Mesenchymal stem cell (in vitro differentiated cells and primary cell): ENCODE results near the gene SMC1B.

Source experiments
- DNase-seq: peaks from one replicate; pipeline ENCODE4 v3.0.0-alpha.2; 2013
- H2AFZ ChIP-seq: one replicate; pipeline ENCODE4 v1.6.1; 2013; ENCODE audit warnings: low read depth, mild to moderate bottlenecking, control low read depth, inconsistent platforms, low read length, moderate library complexity
- H2AK5ac ChIP-seq: 2 replicates; pipeline ENCODE4 v1.6.1; 2013; ENCODE audit warnings: low read length, moderate library complexity, mild to moderate bottlenecking, inconsistent platforms; ENCODE audit not compliant: severe bottlenecking
- H2BK120ac ChIP-seq: one replicate; pipeline ENCODE4 v1.6.1; 2013; ENCODE audit warnings: low read depth, mild to moderate bottlenecking, inconsistent platforms, low read length, moderate library complexity
- H2BK12ac ChIP-seq, 2 experiments: one replicate each; pipeline ENCODE4 v1.6.1; 2013; ENCODE audit warnings: inconsistent platforms in 2 of 2, low read length in 2 of 2, mild to moderate bottlenecking in 2 of 2, moderate library complexity in 2 of 2, control low read depth in 1 of 2
- H2BK15ac ChIP-seq: one replicate; pipeline ENCODE4 v1.6.1; 2013; ENCODE audit warnings: mild to moderate bottlenecking, low read depth, inconsistent platforms; ENCODE audit not compliant: poor library complexity, severe bottlenecking
- H2BK5ac ChIP-seq: 2 replicates; pipeline ENCODE4 v1.6.1; 2013; ENCODE audit warnings: low read depth, mild to moderate bottlenecking, low read length, control low read depth, inconsistent platforms; ENCODE audit not compliant: poor library complexity, severe bottlenecking
- H3K14ac ChIP-seq, 2 experiments: one replicate each; pipeline ENCODE4 v1.6.1; 2013; ENCODE audit warnings: inconsistent platforms in 2 of 2, low read length in 2 of 2, control low read depth in 1 of 2, mild to moderate bottlenecking in 1 of 2, moderate library complexity in 1 of 2
- H3K18ac ChIP-seq, 2 experiments: one replicate each; pipeline ENCODE4 v1.6.1; 2013; ENCODE audit warnings: inconsistent platforms in 2 of 2, low read length in 2 of 2, control low read depth in 1 of 2, low read depth in 1 of 2, mild to moderate bottlenecking in 1 of 2
- H3K23ac ChIP-seq, 2 experiments: one replicate each; pipeline ENCODE4 v1.6.1; 2013; ENCODE audit warnings: inconsistent platforms in 2 of 2, low read length in 2 of 2, mild to moderate bottlenecking in 2 of 2, moderate library complexity in 2 of 2, control low read depth in 1 of 2
- H3K27ac ChIP-seq: 2 replicates; pipeline ENCODE4 v1.5.1; 2013; ENCODE audit warnings: mild to moderate bottlenecking, moderate library complexity, low read length, control low read depth, inconsistent platforms; ENCODE audit not compliant: poor library complexity, severe bottlenecking
- H3K27me3 ChIP-seq, 2 experiments: 2 replicates each; pipeline versions ENCODE4 v1.6.1 to v1.7.0; 2013; ENCODE audit warnings: low read length in 2 of 2, mild to moderate bottlenecking in 2 of 2, moderate library complexity in 2 of 2, control low read depth in 1 of 2, inconsistent platforms in 1 of 2; ENCODE audit not compliant: control insufficient read depth in 1 of 2, insufficient read depth in 1 of 2
- H3K36me3 ChIP-seq, 2 experiments: 2 replicates each; pipeline versions ENCODE4 v1.6.1 to v1.7.0; 2013; ENCODE audit warnings: low read length in 2 of 2, control low read depth in 1 of 2, inconsistent platforms in 1 of 2, low read depth in 1 of 2, mild to moderate bottlenecking in 1 of 2; ENCODE audit not compliant: insufficient read depth in 2 of 2, control insufficient read depth in 1 of 2
- H3K4ac ChIP-seq, 2 experiments: one replicate each; pipeline ENCODE4 v1.6.1; 2013; ENCODE audit warnings: inconsistent platforms in 2 of 2, low read length in 2 of 2, mild to moderate bottlenecking in 2 of 2, moderate library complexity in 2 of 2, control low read depth in 1 of 2, low read depth in 1 of 2
- H3K4me1 ChIP-seq: 2 replicates; pipeline ENCODE4 v1.6.1; 2013; ENCODE audit warnings: low read depth, low read length, control low read depth; ENCODE audit not compliant: control insufficient read depth, insufficient read depth
- H3K4me2 ChIP-seq: 2 replicates; pipeline ENCODE4 v1.6.1; 2013; ENCODE audit warnings: low read length, mild to moderate bottlenecking, inconsistent platforms; ENCODE audit not compliant: poor library complexity, severe bottlenecking
- H3K4me3 ChIP-seq, 2 experiments: 2 replicates each; pipeline versions ENCODE4 v1.5.1 to v1.7.0; 2013; ENCODE audit warnings: low read length in 2 of 2, mild to moderate bottlenecking in 2 of 2, control low read depth in 1 of 2, low read depth in 1 of 2; ENCODE audit not compliant: insufficient read depth in 1 of 2
- H3K79me1 ChIP-seq: replicated peaks from 2 replicates; pipeline ENCODE4 v1.6.1; 2013; ENCODE audit warnings: mild to moderate bottlenecking, control low read depth, low read length, inconsistent platforms; ENCODE audit not compliant: poor library complexity, severe bottlenecking
- H3K9ac ChIP-seq: 2 replicates; pipeline ENCODE4 v1.7.0; 2013; ENCODE audit warnings: mild to moderate bottlenecking, low read length, moderate library complexity
- H3K9me3 ChIP-seq: 2 replicates; pipeline ENCODE4 v1.7.0; 2013; ENCODE audit warnings: mild to moderate bottlenecking, low read length; ENCODE audit not compliant: control insufficient read depth
- H4K8ac ChIP-seq: one replicate; pipeline ENCODE4 v1.6.1; 2013; ENCODE audit warnings: inconsistent platforms, mild to moderate bottlenecking, low read length, moderate library complexity
- H4K91ac ChIP-seq: one replicate; pipeline ENCODE4 v1.6.1; 2013; ENCODE audit warnings: mild to moderate bottlenecking, low read length, inconsistent platforms
- WGBS: methylation state at CpG from one replicate; pipeline ENCODE4 v1.1.7; 2013; ENCODE audit warnings: mixed read lengths; 5-methylcytosine and 5-hydroxymethylcytosine counted together

SMC1B gene

DNA sequence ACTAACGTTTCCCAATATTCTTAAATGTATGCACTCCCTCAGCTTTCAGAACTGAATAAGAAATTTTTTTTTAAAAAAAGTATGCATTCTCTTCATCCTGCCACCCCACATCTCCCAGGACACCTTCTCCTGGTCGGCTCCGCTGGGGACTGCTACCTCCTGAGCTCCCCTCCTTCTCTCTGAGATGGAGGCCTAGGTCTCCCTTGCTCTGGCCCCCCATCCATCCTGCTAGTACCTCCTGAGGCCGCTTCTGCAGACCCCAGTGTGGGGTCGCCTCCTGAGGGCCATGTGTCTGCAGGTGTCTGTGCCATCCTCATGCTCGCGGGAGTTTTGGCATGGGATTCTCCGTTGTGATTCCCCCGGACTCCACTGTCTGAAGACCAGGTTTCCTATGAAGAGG, 75.9 kb downstream of the SMC1B start:
- Histone ChIP-seq H3K27ac (no peak overlapping the region), H3K18ac (no peak overlapping the region), H3K36me3 (peaks cover 52 to 86% of the 10 kb centered on the region in 2 experiments), H3K4ac (no peak overlapping the region), H4K8ac (no peak overlapping the region), H4K91ac (no peak overlapping the region), H2AFZ (no peak overlapping the region), H2AK5ac (no peak overlapping the region), H3K4me3 (no peak overlapping the region), H2BK120ac (no peak overlapping the region), H3K79me1 (no peaks in the 10 kb centered on the region), H2BK5ac (no peak overlapping the region), H3K4me1 (no peaks in the 10 kb centered on the region), H3K9ac (no peak overlapping the region), H2BK15ac (no peak overlapping the region), H2BK12ac (no peak overlapping the region), H3K9me3 (no peaks in the 10 kb centered on the region), H3K14ac (no peak overlapping the region), H3K23ac (no peak overlapping the region), H3K4me2 (no peak overlapping the region), H3K27me3 (no peaks in the 10 kb centered on the region)
- 98% methylated on average over 9 of the region's 9 CpGs for WGBS
- DNase-seq, result no peak

DNA sequence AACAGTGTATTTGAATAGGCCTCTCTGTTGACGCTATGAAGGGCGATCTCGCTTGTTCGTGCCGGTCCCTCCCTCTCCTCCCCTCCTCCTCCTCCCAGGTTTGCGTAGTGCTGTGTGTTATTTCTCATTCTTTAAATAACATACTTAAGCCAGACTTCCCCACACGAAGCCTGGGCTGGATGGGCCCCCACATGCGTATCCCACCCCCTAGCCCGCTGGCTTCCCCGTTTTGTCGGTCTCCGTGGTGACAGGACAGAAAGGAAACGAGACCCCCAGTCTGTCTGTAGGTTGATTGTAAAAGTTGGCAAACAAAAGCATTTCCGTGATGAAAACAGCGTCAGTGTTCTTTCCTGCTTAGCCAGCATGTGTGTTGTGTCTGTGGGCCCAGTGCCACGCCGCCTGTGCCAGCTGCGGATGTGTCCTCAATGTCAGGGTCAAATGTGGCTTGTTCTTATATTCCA, 76.4 kb downstream of the SMC1B start:
- Histone ChIP-seq H4K91ac (no peak overlapping the region), H3K36me3 (peaks cover 55 to 88% of the 10 kb centered on the region in 2 experiments), H3K79me1 (no peaks in the 10 kb centered on the region), H3K27me3 (no peaks in the 10 kb centered on the region), H3K23ac (no peak overlapping the region), H2BK12ac (no peak overlapping the region), H3K4me1 (peaks cover under 1% of the 10 kb centered on the region), H3K4me3 (no peak overlapping the region), H2BK15ac (no peak overlapping the region), H3K9ac (no peak overlapping the region), H2AK5ac (no peak overlapping the region), H2BK5ac (no peak overlapping the region), H3K18ac (no peak overlapping the region), H3K4me2 (no peak overlapping the region), H3K4ac (no peak overlapping the region), H4K8ac (no peak overlapping the region), H3K9me3 (no peaks in the 10 kb centered on the region), H3K27ac (no peak overlapping the region), H3K14ac (no peak overlapping the region), H2AFZ (no peak overlapping the region), H2BK120ac (no peak overlapping the region)
- WGBS, result 94% methylated on average over 15 of the region's 18 CpGs
- no peak for DNase-seq

DNA sequence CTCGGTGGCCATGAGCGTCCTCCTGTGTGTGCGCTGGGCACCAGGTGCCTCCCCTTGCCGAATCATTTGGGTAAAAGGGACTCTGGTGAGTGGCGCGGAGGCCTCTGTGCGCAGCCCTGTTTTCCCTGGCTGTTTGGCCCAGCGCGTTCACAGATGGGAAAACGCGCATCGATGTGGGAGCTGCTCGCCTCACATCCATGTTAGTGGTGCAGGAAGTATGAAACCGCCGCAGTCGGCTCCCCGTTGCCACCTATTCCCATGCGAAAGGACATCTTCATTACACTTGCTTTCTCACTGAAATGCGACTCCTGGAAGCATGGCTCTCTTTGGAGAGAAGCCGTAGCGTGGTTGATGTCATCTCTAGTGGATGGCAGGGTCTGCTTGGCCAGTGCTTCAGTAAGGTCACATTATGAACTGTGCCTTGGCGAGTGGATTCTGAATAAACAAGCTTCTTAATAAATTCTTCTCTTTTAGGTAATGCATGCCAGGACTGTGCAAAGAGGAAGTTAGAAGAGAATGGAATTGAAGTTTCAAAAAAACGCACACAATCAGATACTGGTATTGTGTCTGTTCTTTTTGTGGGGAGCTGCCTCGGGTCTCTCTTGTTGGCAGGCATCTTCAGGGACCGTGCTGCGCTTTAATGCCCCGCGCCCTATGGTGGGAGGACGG, 77.4 kb downstream of the SMC1B start:
- Histone ChIP-seq H2AFZ (no peak overlapping the region), H4K91ac (no peak overlapping the region), H3K14ac (no peak overlapping the region), H3K18ac (no peak overlapping the region), H2BK120ac (no peak overlapping the region), H3K27me3 (no peaks in the 10 kb centered on the region), H2BK12ac (no peak overlapping the region), H2BK5ac (no peak overlapping the region), H3K9me3 (no peaks in the 10 kb centered on the region), H3K23ac (no peak overlapping the region), H3K4ac (no peak overlapping the region), H4K8ac (no peak overlapping the region), H3K4me2 (no peak overlapping the region), H3K4me1 (peaks cover 2% of the 10 kb centered on the region), H2AK5ac (no peak overlapping the region), H3K9ac (no peak overlapping the region), H3K79me1 (no peaks in the 10 kb centered on the region), H2BK15ac (no peak overlapping the region), H3K4me3 (no peak overlapping the region), H3K27ac (no peak overlapping the region), H3K36me3 (peaks cover 60 to 86% of the 10 kb centered on the region in 2 experiments)
- DNase-seq, result no peak
- 96% methylated on average over 29 of the region's 29 CpGs for WGBS

DNA sequence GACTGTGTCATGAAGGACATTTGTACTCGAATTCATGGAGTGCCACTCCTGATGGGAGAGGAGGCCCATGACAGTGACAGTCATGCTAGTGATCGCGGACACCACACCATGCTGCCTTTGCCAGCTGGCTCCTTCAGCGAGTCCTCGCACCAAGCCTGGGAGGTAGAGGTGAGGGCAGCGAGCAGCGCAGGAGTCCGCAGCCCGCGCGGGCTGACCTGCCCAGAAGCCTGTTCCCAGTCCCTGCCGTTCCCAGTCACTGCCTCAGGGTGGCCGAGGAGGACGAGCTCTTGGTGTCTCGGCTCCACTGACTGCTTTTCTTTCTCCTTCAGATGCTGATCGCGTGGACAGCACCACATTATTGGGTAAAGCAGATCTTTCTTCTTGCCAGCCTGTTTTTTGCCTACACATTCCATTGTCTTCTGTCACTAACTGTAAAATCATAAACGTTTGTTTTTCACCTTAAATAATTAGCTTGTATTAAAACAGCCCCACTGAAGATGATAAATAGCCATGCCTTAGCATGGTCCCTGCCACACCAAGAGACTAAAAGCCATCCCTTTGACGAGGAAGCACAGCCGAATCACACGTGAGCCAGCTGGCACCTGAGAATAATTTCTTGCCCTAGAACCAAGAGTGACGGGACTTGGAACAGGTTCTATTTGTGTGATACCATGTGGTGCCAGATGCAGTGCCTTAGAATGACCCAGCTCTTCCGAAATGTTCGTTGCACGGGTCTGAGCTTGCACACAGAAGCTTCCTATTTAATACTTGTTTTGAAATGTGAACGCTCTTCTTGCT, 78.2 kb downstream of the SMC1B start:
- H3K4ac ChIP-seq, result no peak overlapping the region
- H4K91ac ChIP-seq, result no peak overlapping the region
- H3K27me3 ChIP-seq, result no peaks in the 10 kb centered on the region
- WGBS, result 78% methylated on average over 26 of the region's 26 CpGs
- H3K9ac ChIP-seq, result no peak overlapping the region
- H2BK15ac ChIP-seq, result no peak overlapping the region
- H3K27ac ChIP-seq, result no peak overlapping the region
- no peak for DNase-seq
- no peaks in the 10 kb centered on the region for H3K9me3 ChIP-seq
- H2BK12ac ChIP-seq, result no peak overlapping the region
- no peak overlapping the region for H4K8ac ChIP-seq
- H3K14ac ChIP-seq, result no peak overlapping the region
- peaks cover 64 to 86% of the 10 kb centered on the region in 2 experiments for H3K36me3 ChIP-seq
- H2AK5ac ChIP-seq, result no peak overlapping the region
- H3K4me2 ChIP-seq, result no peak overlapping the region
- H2BK120ac ChIP-seq, result no peak overlapping the region
- no peak overlapping the region for H2AFZ ChIP-seq
- no peaks in the 10 kb centered on the region for H3K79me1 ChIP-seq
- no peak overlapping the region for H3K23ac ChIP-seq
- no peak overlapping the region for H3K4me3 ChIP-seq
- H3K4me1 ChIP-seq, result peaks cover 2% of the 10 kb centered on the region
- H2BK5ac ChIP-seq, result no peak overlapping the region
- no peak overlapping the region for H3K18ac ChIP-seq
